GM12892 (cell line): ENCODE measurements around the gene PNISR.

Experiments
- DNase-seq: peaks from one replicate; pipeline ENCODE4 v3.0.0; 2011; ENCODE audit not compliant: insufficient read length
- FAIRE-seq: peaks from 2 replicates; lab custom pipeline; 2011; peaks lifted over from hg19 to GRCh38; lab: Jason Lieb, UNC
- POLR2A ChIP-seq: IDR thresholded peaks from 2 replicates; pipeline ENCODE4 v1.6.1; 2011; ENCODE audit warnings: low read depth, low read length, control low read depth
- POLR2AphosphoS5 ChIP-seq: IDR thresholded peaks from 2 replicates; pipeline ENCODE4 v1.6.1; 2011; ENCODE audit warnings: low read depth, low read length, control low read depth
- TAF1 ChIP-seq: IDR thresholded peaks from 2 replicates; pipeline ENCODE4 v1.6.1; 2011; ENCODE audit warnings: low read depth, mild to moderate bottlenecking, control low read depth, low read length, borderline replicate concordance

PNISR gene

GRCh38 chr6:99425647-99426450 lies 741 bp upstream of the PNISR start:
- peak; percentile 19 for DNase-seq
- TF ChIP-seq POLR2AphosphoS5 = no peak; the same call in 1 of the 2 replicates
- TF ChIP-seq TAF1 = no peak
- TF ChIP-seq POLR2A = peak; percentile 45; the same call in 1 of the 2 replicates
- FAIRE-seq = no peak

GRCh38 chr6:99424022-99424421 lies 1.1 kb downstream of the PNISR start:
- no peak for TF ChIP-seq POLR2A
- TF ChIP-seq POLR2AphosphoS5 = no peak
- TF ChIP-seq TAF1 = no peak
- FAIRE-seq = no peak
- DNase-seq = no peak

GRCh38 chr6:99422912-99423311 lies 2.2 kb downstream of the PNISR start:
- TF ChIP-seq POLR2A (no peak), TAF1 (no peak), POLR2AphosphoS5 (no peak)
- no peak for FAIRE-seq
- DNase-seq = no peak

GRCh38 chr6:99416892-99417767 lies 8.0 kb downstream of the PNISR start:
- no peak for TF ChIP-seq TAF1
- TF ChIP-seq POLR2AphosphoS5 = no peak
- no peak for TF ChIP-seq POLR2A
- FAIRE-seq (peak; percentile 66), DNase-seq (no peak)

- DNase-seq (no peak), FAIRE-seq (no peak)
- TF ChIP-seq POLR2AphosphoS5 = no peak
- no peak for TF ChIP-seq TAF1
- TF ChIP-seq POLR2A = no peak
These were observed 8.9 kb downstream of the PNISR start for GRCh38 chr6:99416226-99416625.

- TF ChIP-seq POLR2A (no peak), POLR2AphosphoS5 (no peak), TAF1 (no peak)
- DNase-seq (no peak), FAIRE-seq (no peak)
These were observed 9.7 kb downstream of the PNISR start for GRCh38 chr6:99415446-99415845.

- DNase-seq = no peak
- TF ChIP-seq POLR2A (no peak), TAF1 (no peak), POLR2AphosphoS5 (no peak)
- no peak for FAIRE-seq
These were observed 13.0 kb downstream of the PNISR start for GRCh38 chr6:99412065-99412464.

GRCh38 chr6:99409672-99410071 lies 15.4 kb downstream of the PNISR start:
- FAIRE-seq = no peak
- DNase-seq = no peak
- TF ChIP-seq POLR2AphosphoS5 (no peak), TAF1 (no peak), POLR2A (no peak)

- TF ChIP-seq POLR2AphosphoS5 = no peak
- no peak for TF ChIP-seq POLR2A
- TF ChIP-seq TAF1 = no peak
- DNase-seq = no peak
- FAIRE-seq = no peak
These were observed 18.0 kb downstream of the PNISR start for GRCh38 chr6:99407076-99407475.

GRCh38 chr6:99402448-99402847 lies 22.7 kb downstream of the PNISR start:
- no peak for TF ChIP-seq TAF1
- no peak for TF ChIP-seq POLR2A
- TF ChIP-seq POLR2AphosphoS5 = no peak
- DNase-seq = no peak
- no peak for FAIRE-seq

- no peak; the same call in 1 of the 2 replicates for TF ChIP-seq POLR2AphosphoS5
- no peak for TF ChIP-seq TAF1
- TF ChIP-seq POLR2A = no peak
- no peak for DNase-seq
- FAIRE-seq = no peak
These were observed 27.8 kb downstream of the PNISR start for GRCh38 chr6:99397287-99397686.
